ENCODE results near the gene NEU2.
"Not testable (repeated sequence)": the region's sequence is repeated elsewhere in the genome, so short reads cannot be mapped to it uniquely, and the experiment has no call there.

NEU2 gene

DNA sequence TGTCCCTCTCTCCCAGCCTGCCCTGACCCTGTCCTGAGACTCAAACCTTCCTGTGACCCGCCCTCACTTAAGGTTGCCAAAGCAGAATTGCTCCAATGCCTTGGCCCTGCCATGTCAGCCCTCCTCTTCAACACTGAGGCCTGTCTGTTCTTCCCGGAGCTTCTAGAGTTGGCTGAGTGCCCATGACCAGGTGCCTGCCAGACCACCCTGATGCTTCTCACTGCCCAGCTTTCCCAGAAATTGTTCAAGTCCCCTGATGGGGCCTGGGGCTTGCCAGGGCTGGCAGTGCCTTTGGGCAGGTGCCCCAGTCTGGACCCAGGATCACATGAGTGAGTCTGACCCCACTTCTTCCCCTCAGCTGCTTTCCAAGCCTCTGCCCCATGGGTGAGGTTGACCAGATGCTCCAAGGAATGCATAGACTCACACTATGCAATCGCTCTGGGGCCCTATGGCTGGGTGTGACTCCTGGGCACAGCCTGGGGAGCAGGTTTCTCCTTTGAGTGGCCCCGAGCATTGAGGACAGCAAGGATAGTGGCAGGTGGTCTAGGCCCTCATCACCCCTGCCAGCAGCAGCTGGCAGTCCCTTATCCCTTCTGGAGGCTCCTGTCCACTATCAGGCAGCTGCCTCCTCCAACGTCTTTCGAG is 24.6 kb downstream of the NEU2 start:
- DNase-seq (ENCODE audit: low read depth in 2 of 2) = no peak

GRCh38 chr2:233058717-233059546 is 26.5 kb downstream of the NEU2 start:
- DNase-seq (ENCODE audit: low read depth in 2 of 2) = no peak

GRCh38 chr2:233059547-233059796 is 27.0 kb downstream of the NEU2 start:
- DNase-seq (ENCODE audit: low read depth in 2 of 2) = no peak

GRCh38 chr2:233059797-233060500 is 27.5 kb downstream of the NEU2 start, which contains the start of gene INPP5D:
Gene INPP5D, plus strand, starts transcription at chr2:233060342. Its CDS starts 137 bp downstream, at chr2:233060479.
- DNase-seq (ENCODE audit: low read depth in 2 of 2) = peak in 1 of 2 donors; percentile 47

DNA sequence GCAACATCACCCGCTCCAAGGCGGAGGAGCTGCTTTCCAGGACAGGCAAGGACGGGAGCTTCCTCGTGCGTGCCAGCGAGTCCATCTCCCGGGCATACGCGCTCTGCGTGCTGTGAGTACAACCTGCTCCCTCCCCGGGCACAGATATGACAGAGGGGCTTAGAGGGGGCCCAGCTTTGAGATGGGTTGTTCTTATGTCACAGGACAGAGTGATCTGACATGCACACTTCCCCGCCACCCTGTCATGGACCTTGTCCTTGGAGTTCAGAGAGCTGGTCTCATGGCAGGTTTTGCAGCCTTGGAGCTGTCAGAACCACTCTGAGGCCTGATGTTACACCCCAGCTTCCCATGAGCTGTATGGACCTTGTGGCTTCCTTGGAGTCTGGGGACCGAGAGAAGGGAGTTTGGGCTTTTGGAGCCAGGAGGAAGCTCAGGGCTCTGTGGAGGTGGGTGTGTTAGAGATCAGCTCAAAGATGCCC is 28.1 kb downstream of the NEU2 start:
- DNase-seq (ENCODE audit: low read depth in 2 of 2) = no peak

DNA sequence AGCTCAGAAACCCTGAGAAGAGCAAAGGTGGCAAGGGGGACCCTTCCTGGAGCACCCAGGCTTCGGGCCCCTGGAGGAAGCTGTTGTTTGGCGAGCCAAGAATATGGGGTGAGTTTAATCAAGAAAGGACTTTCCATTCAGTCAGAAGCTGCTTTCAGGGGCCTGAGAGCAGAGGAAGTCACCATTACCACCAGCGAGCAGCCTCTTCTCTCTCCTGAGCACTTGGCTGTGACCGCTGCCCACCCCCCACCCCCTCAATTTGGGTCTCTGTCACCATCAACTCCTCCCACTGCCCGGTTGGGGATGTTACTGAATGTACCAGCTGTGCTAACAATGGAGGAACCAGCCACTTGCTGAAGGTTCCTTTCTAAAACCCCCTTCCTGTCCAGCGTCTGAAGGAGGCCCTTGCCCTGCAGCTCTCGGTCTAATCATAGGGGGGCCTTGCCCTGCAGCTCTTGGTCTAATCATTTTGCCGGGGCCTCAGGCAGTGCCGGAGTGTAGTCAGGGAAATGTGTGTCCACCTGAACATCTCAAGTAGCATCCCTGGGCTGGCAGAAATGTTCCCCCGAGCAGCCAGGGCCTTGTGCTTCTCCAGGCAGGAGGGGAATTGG is 28.6 kb downstream of the NEU2 start:
- DNase-seq (ENCODE audit: low read depth in 2 of 2) = no peak

DNA sequence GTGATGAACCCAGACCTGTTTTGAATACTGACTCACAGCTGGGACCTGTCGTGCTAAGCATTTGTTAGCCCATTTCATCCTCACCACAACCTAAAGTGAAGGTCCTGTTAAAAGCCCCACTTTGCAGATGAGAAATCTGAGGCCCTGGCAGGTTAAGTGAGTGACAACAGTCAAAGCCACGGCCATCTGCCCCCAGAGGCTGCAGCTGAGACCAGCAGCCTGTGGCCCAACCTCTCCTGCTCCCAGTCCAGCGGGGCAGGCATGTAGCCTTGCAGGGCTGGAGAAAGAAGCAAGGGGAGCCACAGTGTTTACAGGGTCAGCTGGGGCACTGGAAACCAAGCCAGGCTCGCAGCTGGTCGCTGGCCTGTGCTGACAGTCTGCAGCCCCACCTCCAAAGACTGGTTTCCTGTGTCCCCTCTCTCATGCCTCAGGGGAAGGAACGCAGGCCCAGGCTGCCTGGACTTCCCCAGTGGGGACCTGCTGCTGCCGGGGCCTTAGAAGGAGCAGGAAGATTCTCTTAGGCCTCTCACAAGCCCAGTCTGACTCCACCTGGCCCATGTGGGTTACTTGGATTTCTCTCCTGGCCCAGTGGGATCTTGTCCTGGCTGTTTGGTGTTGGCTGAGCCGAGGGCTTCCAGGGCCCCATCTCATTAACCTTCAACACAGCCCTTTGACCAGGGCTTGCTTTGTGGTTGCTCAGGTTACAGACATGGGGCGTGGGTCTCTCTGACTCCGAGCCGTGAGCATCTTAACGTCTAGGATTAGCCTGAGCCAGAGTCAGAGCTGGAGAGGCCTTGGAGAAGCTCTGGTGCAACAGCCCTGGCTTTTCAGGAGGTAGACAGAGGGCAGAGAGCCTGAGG is 29.3 kb downstream of the NEU2 start:
- DNase-seq (ENCODE audit: low read depth in 2 of 2) = no peak

DNA sequence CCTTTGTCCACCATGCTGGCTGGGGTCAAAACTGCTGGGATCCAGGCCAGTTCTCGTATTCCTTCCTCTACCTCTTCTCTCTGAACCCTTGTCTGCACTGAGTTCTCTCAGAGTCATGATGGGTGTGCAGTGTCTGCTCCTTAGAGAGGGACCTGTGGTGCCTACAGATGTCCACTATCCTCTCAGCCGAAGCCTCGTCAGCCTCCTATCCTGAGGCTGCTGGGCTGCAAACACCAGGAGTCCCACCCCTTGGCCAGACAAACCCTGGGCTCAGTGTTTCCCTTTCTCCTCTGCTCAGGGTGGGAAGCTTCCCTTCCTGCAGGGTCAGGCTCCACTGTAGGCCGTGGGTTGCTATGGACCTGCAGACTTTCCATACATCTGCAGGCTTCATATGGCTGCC is 30.0 kb downstream of the NEU2 start:
- DNase-seq (ENCODE audit: low read depth in 2 of 2) = no peak

DNA sequence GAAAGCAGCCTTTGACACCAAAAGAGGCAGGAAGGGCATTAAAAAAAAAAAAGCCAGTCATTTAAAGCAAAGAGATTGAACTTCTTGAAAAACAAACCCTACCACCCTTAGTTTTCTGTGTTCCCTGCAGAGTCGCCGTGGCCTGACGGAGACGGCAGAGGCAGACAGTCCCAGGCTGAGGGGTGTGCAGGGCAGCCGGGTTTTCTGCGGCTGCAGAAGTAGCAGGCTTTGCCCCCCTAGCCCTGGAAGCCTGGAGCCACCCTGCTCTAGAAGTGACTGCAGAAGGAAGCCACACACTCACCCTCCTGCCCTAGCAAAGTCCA is 30.4 kb downstream of the NEU2 start:
- DNase-seq (ENCODE audit: low read depth in 2 of 2) = no peak

GRCh38 chr2:233063269-233063975 is 30.9 kb downstream of the NEU2 start:
- no peak for DNase-seq (ENCODE audit: low read depth in 2 of 2)

DNA sequence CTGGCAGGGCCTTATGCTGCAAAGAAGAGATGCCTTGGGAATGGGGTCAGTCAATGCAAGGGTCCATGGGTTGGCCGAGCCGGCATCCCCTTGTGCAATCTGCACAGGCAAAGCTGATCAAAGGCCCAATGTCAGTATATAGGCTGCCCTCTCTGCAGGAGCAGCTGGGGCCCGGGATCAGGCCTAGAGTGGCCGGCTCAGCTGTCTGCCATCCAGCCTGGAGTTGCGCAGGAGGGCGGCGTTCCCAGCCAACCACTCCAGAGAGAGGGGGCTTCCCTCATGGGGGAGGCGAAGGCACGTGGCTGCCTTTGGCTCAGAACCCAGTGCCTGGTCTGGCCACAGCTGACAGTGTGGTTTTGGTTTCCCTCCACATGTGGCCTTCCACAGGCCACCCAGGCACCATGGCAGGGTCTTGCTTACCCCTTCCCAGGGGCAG is 31.5 kb downstream of the NEU2 start:
- DNase-seq (ENCODE audit: low read depth in 2 of 2) = no peak

- DNase-seq (ENCODE audit: low read depth in 2 of 2) = no peak
Measured at GRCh38 chr2:233064530-233065199, 32.2 kb downstream of the NEU2 start.

GRCh38 chr2:233065200-233065589 is 32.7 kb downstream of the NEU2 start:
- DNase-seq (ENCODE audit: low read depth in 2 of 2) = not testable (repeated sequence)

DNA sequence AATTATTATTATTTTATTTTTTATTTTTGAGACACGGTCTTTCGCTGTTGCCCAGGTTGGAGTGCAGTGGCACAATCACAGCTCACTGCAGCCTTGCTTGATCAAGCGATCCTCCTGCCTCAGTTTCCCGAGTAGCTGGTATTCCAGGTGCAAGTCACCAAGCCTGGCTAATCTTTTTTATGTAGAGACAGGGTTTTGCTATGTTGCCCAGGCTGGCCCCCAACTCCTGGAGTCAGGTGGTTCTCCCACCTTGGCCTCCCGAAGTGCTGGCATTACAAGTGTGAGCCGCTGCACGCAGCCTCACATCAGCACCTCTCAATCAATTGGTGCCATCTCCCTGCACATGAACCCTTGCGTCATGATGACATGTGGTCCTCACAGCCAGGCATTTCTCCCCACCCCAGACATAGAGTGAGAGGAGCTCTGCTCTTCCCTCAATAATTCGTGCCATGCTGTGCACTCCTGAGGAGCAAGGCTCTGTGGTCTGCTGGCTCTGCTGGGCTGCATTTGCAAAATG is 33.5 kb downstream of the NEU2 start:
- no peak for DNase-seq (ENCODE audit: low read depth in 2 of 2)

DNA sequence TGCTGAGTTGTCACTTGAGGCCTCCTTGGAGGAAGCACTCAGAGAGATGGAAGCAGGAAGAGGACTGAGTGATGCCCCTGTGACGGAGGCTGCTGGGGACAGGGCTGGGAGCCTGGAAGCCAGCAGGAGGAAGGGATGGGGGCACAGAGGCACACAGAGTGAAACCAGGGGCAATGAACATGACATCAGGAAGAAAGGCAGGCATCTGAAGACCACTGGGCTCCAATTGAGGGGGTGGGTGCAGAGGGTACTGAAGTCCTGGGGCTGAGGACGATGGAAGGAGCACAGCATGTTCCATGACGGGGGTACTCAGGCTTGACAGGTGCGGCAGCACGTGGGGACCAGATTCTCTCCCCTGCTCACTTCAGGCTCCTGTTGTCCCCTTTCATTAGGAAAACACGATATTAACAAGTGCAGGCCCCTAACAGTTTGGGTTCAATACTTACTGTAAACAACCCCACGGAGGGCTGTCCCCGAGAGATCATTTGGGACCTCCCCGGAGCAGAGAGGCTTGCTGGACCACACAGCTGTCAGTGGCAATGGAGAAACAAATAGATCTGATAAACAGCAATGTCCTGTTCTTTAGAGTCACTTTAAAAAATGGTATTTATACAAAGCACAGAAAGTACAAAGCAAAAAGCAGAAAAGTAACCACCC is 36.4 kb downstream of the NEU2 start:
- no peak for DNase-seq (ENCODE audit: low read depth in 2 of 2)

- DNase-seq (ENCODE audit: low read depth in 2 of 2) = no peak
Measured at GRCh38 chr2:233072838-233073237, 40.4 kb downstream of the NEU2 start.

GRCh38 chr2:233074106-233074505 is 41.6 kb downstream of the NEU2 start:
- DNase-seq (ENCODE audit: low read depth in 2 of 2) = no peak

DNA sequence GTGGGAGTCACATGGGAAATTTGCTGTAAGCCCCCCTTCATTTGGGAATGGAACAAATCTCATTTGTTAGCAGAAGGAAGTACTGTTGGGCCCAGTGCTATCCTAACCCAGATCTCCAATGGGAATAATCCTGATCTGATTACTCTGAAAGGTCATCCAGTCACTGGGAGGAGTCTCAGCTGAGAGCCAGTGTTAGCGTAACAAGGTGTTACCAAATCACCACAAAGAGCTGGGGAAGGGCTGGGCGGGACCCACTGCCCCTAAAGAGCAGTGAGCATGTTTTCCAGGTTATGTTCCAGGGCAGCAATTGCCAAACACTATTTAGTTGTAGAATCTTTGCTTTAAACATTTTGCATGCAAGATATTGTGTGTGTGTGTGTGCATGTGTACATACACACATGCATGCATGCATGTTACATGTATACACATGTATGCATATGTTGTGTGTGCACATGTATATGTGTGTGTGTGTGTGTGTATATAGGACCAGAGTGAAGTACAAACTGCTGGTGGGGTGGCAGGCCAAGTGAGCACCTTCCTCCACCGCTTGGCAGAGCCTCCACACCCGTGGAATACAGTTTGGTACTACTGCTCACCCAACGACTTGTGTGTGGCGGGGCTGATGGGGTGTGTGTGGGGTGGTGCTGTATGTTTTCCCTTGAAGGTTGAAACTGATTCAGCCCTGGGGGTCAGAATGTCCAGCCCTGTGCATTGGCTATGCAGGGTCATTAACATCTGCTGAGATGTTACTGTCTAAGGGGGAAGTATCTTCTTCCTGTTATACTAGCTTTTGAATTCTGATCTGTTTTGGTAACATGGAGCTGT is 42.9 kb downstream of the NEU2 start:
- DNase-seq (ENCODE audit: low read depth in 2 of 2) = no peak

GRCh38 chr2:233075966-233076339 is 43.5 kb downstream of the NEU2 start:
- no peak for DNase-seq (ENCODE audit: low read depth in 2 of 2)

Data from stimulated activated CD4-positive, alpha-beta T cell treated with anti-CD3 and anti-CD28 coated beads, Interleukin-1b, Interleukin-23, amount 100 ng/mL, for 1 hour (primary cell).